Measurements from ENCODE around the gene ENPP1.

The ENPP1 gene

GRCh38 chr6:131761762-131762067 is 46.1 kb upstream of the ENPP1 start:
- H3K79me2 ChIP-seq (ENCODE audit: insufficient read depth, low read length), result no peaks in the 10 kb centered on the region
- H3F3A ChIP-seq (ENCODE audit: insufficient read depth, low read length), result no peaks in the 10 kb centered on the region
- H3K4me1 ChIP-seq (ENCODE audit: insufficient read depth, low read length, severe bottlenecking), result no peaks in the 10 kb centered on the region
- H3K4me3 ChIP-seq (ENCODE audit: low read depth, low read length, poor library complexity, severe bottlenecking), result no peak overlapping the region
- no peaks in the 10 kb centered on the region for H3K9me3 ChIP-seq (ENCODE audit: low read length)
- TF ChIP-seq EZH2 (IDR thresholded peaks at IDR 0.05; ENCODE audit: borderline replicate concordance, low read length) (no peak), CTCF (IDR thresholded peaks at IDR 0.05; ENCODE audit: low read length) (no peak)
- no peaks in the 10 kb centered on the region for H4K20me1 ChIP-seq (ENCODE audit: insufficient read depth, low read length)
- H3K27me3 ChIP-seq (ENCODE audit: insufficient read depth, low read length), result no peaks in the 10 kb centered on the region
- H3K36me3 ChIP-seq (ENCODE audit: insufficient read depth, low read length), result no peaks in the 10 kb centered on the region
- no peak overlapping the region for H3K27ac ChIP-seq (ENCODE audit: low read depth, low read length, poor library complexity, severe bottlenecking)
- no peak overlapping the region for H2AFZ ChIP-seq (ENCODE audit: low read length)
- H3K9ac ChIP-seq (ENCODE audit: low read length), result no peak overlapping the region
- H3K9me2 ChIP-seq (ENCODE audit: low read depth, low read length), result no peaks in the 10 kb centered on the region
- no peak overlapping the region for H3K4me2 ChIP-seq (ENCODE audit: low read length)

GRCh38 chr6:131762984-131763383 is 44.8 kb upstream of the ENPP1 start:
- Histone ChIP-seq H3K4me2 (ENCODE audit: low read length) (no peak overlapping the region), H3K27me3 (ENCODE audit: insufficient read depth, low read length) (no peaks in the 10 kb centered on the region), H3K4me1 (ENCODE audit: insufficient read depth, low read length, severe bottlenecking) (no peaks in the 10 kb centered on the region), H3F3A (ENCODE audit: insufficient read depth, low read length) (no peaks in the 10 kb centered on the region), H3K79me2 (ENCODE audit: insufficient read depth, low read length) (no peaks in the 10 kb centered on the region), H3K9ac (ENCODE audit: low read length) (no peak overlapping the region), H4K20me1 (ENCODE audit: insufficient read depth, low read length) (no peaks in the 10 kb centered on the region), H2AFZ (ENCODE audit: low read length) (no peak overlapping the region), H3K27ac (ENCODE audit: low read depth, low read length, poor library complexity, severe bottlenecking) (no peak overlapping the region), H3K9me3 (ENCODE audit: low read length) (no peaks in the 10 kb centered on the region), H3K36me3 (ENCODE audit: insufficient read depth, low read length) (no peaks in the 10 kb centered on the region), H3K9me2 (ENCODE audit: low read depth, low read length) (no peaks in the 10 kb centered on the region), H3K4me3 (ENCODE audit: low read depth, low read length, poor library complexity, severe bottlenecking) (no peak overlapping the region)
- TF ChIP-seq CTCF (IDR thresholded peaks at IDR 0.05; ENCODE audit: low read length) (no peak), EZH2 (IDR thresholded peaks at IDR 0.05; ENCODE audit: borderline replicate concordance, low read length) (no peak)

GRCh38 chr6:131763749-131764148 is 44.1 kb upstream of the ENPP1 start:
- no peak overlapping the region for H3K9ac ChIP-seq (ENCODE audit: low read length)
- H3F3A ChIP-seq (ENCODE audit: insufficient read depth, low read length), result no peaks in the 10 kb centered on the region
- TF ChIP-seq EZH2 (IDR thresholded peaks at IDR 0.05; ENCODE audit: borderline replicate concordance, low read length), result no peak
- TF ChIP-seq CTCF (IDR thresholded peaks at IDR 0.05; ENCODE audit: low read length), result no peak
- H3K79me2 ChIP-seq (ENCODE audit: insufficient read depth, low read length), result no peaks in the 10 kb centered on the region
- H3K9me3 ChIP-seq (ENCODE audit: low read length), result no peaks in the 10 kb centered on the region
- H3K4me2 ChIP-seq (ENCODE audit: low read length), result no peak overlapping the region
- no peak overlapping the region for H3K4me3 ChIP-seq (ENCODE audit: low read depth, low read length, poor library complexity, severe bottlenecking)
- H2AFZ ChIP-seq (ENCODE audit: low read length), result no peak overlapping the region
- H3K27me3 ChIP-seq (ENCODE audit: insufficient read depth, low read length), result no peaks in the 10 kb centered on the region
- no peak overlapping the region for H3K27ac ChIP-seq (ENCODE audit: low read depth, low read length, poor library complexity, severe bottlenecking)
- no peaks in the 10 kb centered on the region for H3K9me2 ChIP-seq (ENCODE audit: low read depth, low read length)
- H4K20me1 ChIP-seq (ENCODE audit: insufficient read depth, low read length), result no peaks in the 10 kb centered on the region
- no peaks in the 10 kb centered on the region for H3K4me1 ChIP-seq (ENCODE audit: insufficient read depth, low read length, severe bottlenecking)
- no peaks in the 10 kb centered on the region for H3K36me3 ChIP-seq (ENCODE audit: insufficient read depth, low read length)

All from OCI-LY1 (cell line).